Suppressor macrophage (primary cell): ENCODE data around the gene PTPN14.
"Not testable (repeated sequence)": the region's sequence is repeated elsewhere in the genome, so short reads cannot be mapped to it uniquely, and the experiment has no call there.

Experiments used
- DNase-seq, 4 experiments: peaks; one replicate each; pipeline ENCODE4 v3.0.0-alpha.2; 2020 to 2022

The PTPN14 gene

GRCh38 chr1:214509622-214510021 is 41.8 kb downstream of the PTPN14 start:
- not testable (repeated sequence) for DNase-seq

GRCh38 chr1:214506972-214507431 is 44.4 kb downstream of the PTPN14 start:
- no peak for DNase-seq

- no peak for DNase-seq
Observed at GRCh38 chr1:214505134-214505533, 46.3 kb downstream of the PTPN14 start.

GRCh38 chr1:214504330-214504729 is 47.1 kb downstream of the PTPN14 start:
- no peak for DNase-seq

- no peak for DNase-seq
Observed at GRCh38 chr1:214503553-214503952, 47.8 kb downstream of the PTPN14 start.

GRCh38 chr1:214500340-214501055 is 50.9 kb downstream of the PTPN14 start:
- no peak for DNase-seq

GRCh38 chr1:214499732-214500131 is 51.7 kb downstream of the PTPN14 start:
- no peak for DNase-seq

GRCh38 chr1:214498021-214498420 is 53.4 kb downstream of the PTPN14 start:
- DNase-seq: no peak

- DNase-seq: no peak
Observed at GRCh38 chr1:214496126-214496525, 55.3 kb downstream of the PTPN14 start.

GRCh38 chr1:214494706-214495105 is 56.7 kb downstream of the PTPN14 start:
- no peak for DNase-seq

- not testable (repeated sequence) for DNase-seq
Observed at GRCh38 chr1:214494179-214494578, 57.2 kb downstream of the PTPN14 start.

- DNase-seq: no peak
Observed at GRCh38 chr1:214493126-214493796, 58.1 kb downstream of the PTPN14 start.

GRCh38 chr1:214492401-214493075 is 58.9 kb downstream of the PTPN14 start:
- no peak for DNase-seq

GRCh38 chr1:214491468-214492146 is 59.8 kb downstream of the PTPN14 start:
- DNase-seq: no peak

GRCh38 chr1:214485151-214485550 is 66.3 kb downstream of the PTPN14 start:
- DNase-seq: no peak

GRCh38 chr1:214483180-214483579 is 68.2 kb downstream of the PTPN14 start:
- not testable (repeated sequence) for DNase-seq

- DNase-seq: not testable (repeated sequence)
Observed at GRCh38 chr1:214481983-214482634, 69.3 kb downstream of the PTPN14 start.

GRCh38 chr1:214476986-214477870 is 74.2 kb downstream of the PTPN14 start:
- no peak for DNase-seq

- no peak for DNase-seq
Observed at GRCh38 chr1:214476229-214476985, 75.0 kb downstream of the PTPN14 start.

- DNase-seq: no peak
Observed at GRCh38 chr1:214475746-214476145, 75.7 kb downstream of the PTPN14 start.

- DNase-seq: no peak
Observed at GRCh38 chr1:214475331-214475730, 76.1 kb downstream of the PTPN14 start.
